Thyroid gland (tissue), 4 donors: ENCODE measurements around the gene PSMD8. TPM values are rescaled to one million over a fixed set of nuclear protein-coding genes. Genes with fewer than 3 reads are reported as not detected.

ENCODE experiments used
- DNase-seq, 2 donors: peaks; one replicate each; pipeline ENCODE4 v3.0.0-alpha.2; 2019
- H3K27ac ChIP-seq, 3 donors: fragments of 200-600 bp; sonication (generic); 1 replicate in 2 of 3; 2 replicates in 1 of 3; pipeline ENCODE4 v1.5.1; 2016 to 2019; ENCODE audit warnings: mild to moderate bottlenecking in 1 of 3, moderate library complexity in 1 of 3
- H3K27me3 ChIP-seq: fragments of 200-600 bp; sonication (generic); one replicate; pipeline ENCODE4 v1.5.1; 2019
- H3K36me3 ChIP-seq, 2 donors: fragments of 200-600 bp; sonication (generic); one replicate each; pipeline ENCODE4 v1.5.1; 2016 to 2019
- H3K4me1 ChIP-seq, 2 donors: fragments of 200-600 bp; sonication (generic); one replicate each; pipeline ENCODE4 v1.5.1; 2017 to 2019
- H3K4me3 ChIP-seq, 3 donors: fragments of 200-600 bp; sonication (generic); replicated peaks in 1 of 3; 1 replicate in 2 of 3; 2 replicates in 1 of 3; pipeline ENCODE4 v1.5.1; 2016; ENCODE audit warnings: mild to moderate bottlenecking in 1 of 3
- H3K9me3 ChIP-seq: fragments of 200-600 bp; sonication (generic); one replicate; pipeline ENCODE4 v1.5.1; 2017
- POLR2A ChIP-seq, 2 donors: fragments of 450-650 bp; IDR thresholded peaks; one replicate each; pipeline ENCODE4 v1.6.1; 2017; ENCODE audit warnings: antibody characterized with exemption in 2 of 2, mild to moderate bottlenecking in 2 of 2, moderate library complexity in 1 of 2
- WGBS, 2 donors: methylation state at CpG; one replicate each; pipeline ENCODE4 v1.1.5; 2017; 5-methylcytosine and 5-hydroxymethylcytosine counted together
- intact Hi-C: fragments of 100-400 bp; cut with DNase I; formaldehyde crosslinking; loops from one replicate; pipeline ENCODE4 v1.15.1; 2023
- total RNA-seq, 4 donors: library from RNA; depleted of rRNA; stranded (reverse); fragments of >200 nt; gene quantifications; one replicate each; pipeline ENCODE4 v1.2.3, GENCODE V29; 2016
- TF ChIP-seq, protein P1 (sequence below), 6 experiments: fragments of 200-600 bp in 3 of 6; fragments of 450-650 bp in 3 of 6; sonication (generic) in 3 of 6; IDR thresholded peaks; one replicate each; pipeline ENCODE4 v1.5.1; 2016 to 2019; ENCODE audit warnings: antibody characterized with exemption in 6 of 6, mild to moderate bottlenecking in 2 of 6, inconsistent platforms in 1 of 6, moderate library complexity in 1 of 6

The PSMD8 gene
- total RNA-seq, 4 donors from 2014 or later: 150 to 270 (median 243) TPM

DNA sequence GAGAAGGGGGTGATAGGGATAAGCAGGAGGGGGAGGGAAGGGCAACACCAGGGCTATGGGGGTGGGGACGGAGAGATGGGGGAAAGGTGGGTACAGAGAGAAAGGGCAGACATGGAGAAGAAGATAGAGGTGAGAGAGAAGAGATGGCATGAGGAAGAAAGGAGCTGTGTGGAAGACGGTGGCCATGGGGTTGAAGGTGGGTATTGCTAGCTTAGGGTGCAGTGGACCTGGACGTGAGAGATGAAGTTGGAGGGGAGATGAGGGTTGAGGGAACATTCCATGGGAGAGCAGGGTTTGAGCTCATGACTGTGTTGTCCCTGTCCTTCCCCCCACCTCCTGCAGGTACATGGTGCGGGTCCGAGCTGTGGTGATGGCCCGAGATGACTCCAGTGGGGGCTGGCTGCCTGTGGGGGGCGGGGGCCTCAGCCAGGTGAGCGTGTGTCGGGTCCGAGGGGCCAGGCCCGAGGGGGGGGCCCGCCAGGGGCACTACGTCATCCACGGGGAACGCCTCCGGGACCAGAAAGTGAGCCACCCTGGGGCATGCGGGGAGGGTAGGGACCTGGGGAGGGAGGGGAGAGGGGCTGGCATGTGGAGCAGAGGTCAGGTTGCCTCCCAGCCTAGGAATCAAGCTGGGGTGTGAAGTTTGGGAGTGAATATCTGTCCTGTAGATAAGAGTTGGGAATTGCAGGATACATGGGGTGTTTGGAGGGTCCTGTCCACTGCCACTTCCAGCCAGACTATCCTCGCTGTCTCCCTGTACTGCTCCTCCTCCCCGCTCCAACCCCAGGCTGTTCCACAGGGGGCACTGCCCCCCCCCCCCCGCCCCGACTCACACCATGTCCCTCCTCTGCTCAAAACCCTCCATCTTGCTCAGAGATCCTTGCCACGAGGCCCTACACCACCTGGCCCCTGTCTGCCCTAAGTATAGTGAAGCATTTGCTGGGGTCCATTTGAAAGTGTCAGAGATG, 15.9 kb downstream of the PSMD8 start:
- TF ChIP-seq, protein P1, sequence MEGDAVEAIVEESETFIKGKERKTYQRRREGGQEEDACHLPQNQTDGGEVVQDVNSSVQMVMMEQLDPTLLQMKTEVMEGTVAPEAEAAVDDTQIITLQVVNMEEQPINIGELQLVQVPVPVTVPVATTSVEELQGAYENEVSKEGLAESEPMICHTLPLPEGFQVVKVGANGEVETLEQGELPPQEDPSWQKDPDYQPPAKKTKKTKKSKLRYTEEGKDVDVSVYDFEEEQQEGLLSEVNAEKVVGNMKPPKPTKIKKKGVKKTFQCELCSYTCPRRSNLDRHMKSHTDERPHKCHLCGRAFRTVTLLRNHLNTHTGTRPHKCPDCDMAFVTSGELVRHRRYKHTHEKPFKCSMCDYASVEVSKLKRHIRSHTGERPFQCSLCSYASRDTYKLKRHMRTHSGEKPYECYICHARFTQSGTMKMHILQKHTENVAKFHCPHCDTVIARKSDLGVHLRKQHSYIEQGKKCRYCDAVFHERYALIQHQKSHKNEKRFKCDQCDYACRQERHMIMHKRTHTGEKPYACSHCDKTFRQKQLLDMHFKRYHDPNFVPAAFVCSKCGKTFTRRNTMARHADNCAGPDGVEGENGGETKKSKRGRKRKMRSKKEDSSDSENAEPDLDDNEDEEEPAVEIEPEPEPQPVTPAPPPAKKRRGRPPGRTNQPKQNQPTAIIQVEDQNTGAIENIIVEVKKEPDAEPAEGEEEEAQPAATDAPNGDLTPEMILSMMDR (IDR thresholded peaks at IDR 0.05): no peak
- TF ChIP-seq POLR2A (IDR thresholded peaks at IDR 0.05): no peak
- intact Hi-C loops: no loop called here
- Histone ChIP-seq H3K27me3 (no peaks in the 10 kb centered on the region), H3K9me3 (no peaks in the 10 kb centered on the region), H3K4me1 (peaks cover 26 to 30% of the 10 kb centered on the region in 2 donors), H3K27ac (no peak overlapping the region), H3K4me3 (no peak overlapping the region), H3K36me3 (no peaks in the 10 kb centered on the region)
- WGBS, 2 donors: 70 to 78% methylated on average over 16 of the region's 22 CpGs
- DNase-seq: no peak

DNA sequence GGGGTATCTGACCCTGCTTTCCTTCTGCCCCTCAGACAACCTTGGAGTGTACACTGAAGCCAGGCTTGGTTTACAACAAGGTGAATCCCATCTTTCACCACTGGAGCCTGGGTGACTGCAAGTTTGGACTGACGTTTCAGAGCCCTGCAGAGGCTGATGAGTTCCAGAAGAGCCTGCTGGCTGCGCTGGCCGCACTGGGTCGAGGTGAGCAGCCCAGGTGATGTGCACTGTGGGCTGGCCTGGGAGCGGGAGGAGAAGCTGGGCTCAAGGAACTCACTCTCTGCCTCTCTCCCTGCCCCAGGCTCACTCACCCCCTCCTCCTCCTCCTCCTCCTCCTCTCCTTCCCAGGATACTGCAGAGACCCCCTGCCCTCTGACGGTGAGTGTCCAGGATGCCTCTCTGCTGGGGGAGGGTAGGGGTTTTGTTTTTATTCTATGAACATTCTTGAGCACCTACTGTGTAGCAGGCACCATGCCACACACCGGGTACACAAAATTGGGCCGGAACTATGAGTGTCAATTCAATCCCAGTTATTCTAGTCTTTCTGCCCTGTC, 17.6 kb downstream of the PSMD8 start:
- no peak for DNase-seq
- intact Hi-C loops: no loop called here
- H3K27me3 ChIP-seq: no peaks in the 10 kb centered on the region

DNA sequence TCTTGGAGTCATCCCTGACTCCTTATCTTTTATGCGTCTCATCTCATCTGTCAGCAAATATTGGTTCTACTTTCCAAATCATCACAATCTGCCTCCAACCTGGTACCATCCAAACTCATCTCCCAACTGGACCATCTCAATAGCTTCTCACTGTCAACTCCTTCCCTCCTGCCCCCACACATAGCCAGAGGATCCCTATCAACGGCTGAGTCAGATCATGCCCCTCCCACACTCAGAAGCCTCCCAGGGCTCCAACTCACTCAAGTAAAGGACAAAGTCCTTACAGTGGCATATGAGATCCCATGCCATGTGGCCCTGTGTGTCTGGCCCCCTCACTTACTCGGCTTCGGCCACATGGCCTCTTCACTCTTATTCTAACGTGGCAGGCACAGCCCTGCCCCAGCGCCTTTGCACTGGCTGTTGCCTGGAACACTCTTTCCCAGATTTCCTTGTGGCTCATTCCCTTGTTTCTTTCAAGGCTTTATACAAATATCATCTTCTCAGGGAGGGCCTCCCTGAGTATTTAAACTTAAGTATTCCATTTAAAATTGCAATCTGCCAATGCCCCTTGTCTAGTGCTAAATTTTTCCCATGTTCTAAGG, 18.4 kb downstream of the PSMD8 start:
- no peak for DNase-seq
- WGBS, 2 donors: 86 to 89% methylated on average over 6 of the region's 6 CpGs
- H3K4me1 ChIP-seq: peaks cover 12 to 17% of the 10 kb centered on the region in 2 donors
- intact Hi-C loops: no loop called here
- H3K36me3 ChIP-seq: no peaks in the 10 kb centered on the region
- H3K4me3 ChIP-seq: no peak overlapping the region
- TF ChIP-seq, protein P1 (IDR thresholded peaks at IDR 0.05): no peak
- no peak for TF ChIP-seq POLR2A (IDR thresholded peaks at IDR 0.05)
- H3K9me3 ChIP-seq: no peaks in the 10 kb centered on the region
- H3K27ac ChIP-seq: no peak overlapping the region
- no peaks in the 10 kb centered on the region for H3K27me3 ChIP-seq

More for the DNA sequence above, 17.6 kb downstream of the PSMD8 start:
- TF ChIP-seq POLR2A (IDR thresholded peaks at IDR 0.05): no peak
- Histone ChIP-seq H3K9me3 (no peaks in the 10 kb centered on the region), H3K4me1 (peaks cover 20 to 25% of the 10 kb centered on the region in 2 donors), H3K4me3 (no peak overlapping the region), H3K36me3 (no peaks in the 10 kb centered on the region), H3K27ac (no peak overlapping the region)
- 70 to 71% methylated on average over 8 of the region's 8 CpGs for WGBS, 2 donors

DNA sequence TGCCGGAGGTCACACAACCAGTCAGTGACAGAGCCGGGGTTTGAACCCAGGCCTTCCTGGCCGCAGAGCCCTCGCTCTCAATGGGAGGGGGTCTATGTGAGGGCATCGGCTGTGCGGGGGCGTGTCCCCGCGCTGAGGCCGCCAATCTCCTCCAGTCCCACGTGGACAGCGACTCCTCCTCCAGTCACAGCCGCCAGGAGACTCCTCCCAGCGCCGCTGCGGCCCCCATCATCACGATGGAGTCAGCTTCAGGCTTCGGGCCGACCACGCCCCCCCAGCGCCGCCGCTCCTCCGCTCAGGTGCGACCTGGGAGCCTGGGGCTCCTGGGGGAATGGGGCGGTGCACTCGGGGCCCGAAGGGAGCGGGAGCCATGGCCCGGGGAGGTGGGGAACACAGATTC, 20.1 kb downstream of the PSMD8 start:
- intact Hi-C loops: no loop called here
- H3K27me3 ChIP-seq: no peaks in the 10 kb centered on the region

More for the DNA sequence above, 20.1 kb downstream of the PSMD8 start:
- WGBS, 2 donors: 2 to 21% methylated on average over 7 to 9 of the region's 30 CpGs
- H3K36me3 ChIP-seq: no peaks in the 10 kb centered on the region
- no peak overlapping the region for H3K27ac ChIP-seq
- DNase-seq: no peak
- no peak overlapping the region for H3K4me3 ChIP-seq
- H3K9me3 ChIP-seq: no peaks in the 10 kb centered on the region
- H3K4me1 ChIP-seq: peaks cover 0 to 5% of the 10 kb centered on the region in 2 donors
- TF ChIP-seq POLR2A (IDR thresholded peaks at IDR 0.05): no peak
- TF ChIP-seq, protein P1 (IDR thresholded peaks at IDR 0.05): no peak
